Stimulated activated naive CD8-positive, alpha-beta T cell treated with anti-CD3 and anti-CD28 coated beads, Interleukin-15, Interleukin-2, amounts not matched to agents 100 ng/mL and 50 ng/mL, for 24 hours (primary cell): ENCODE data around the gene BTBD9.

Experiments
- H3K27ac Mint-ChIP-seq: one replicate; pipeline ENCODE4 v1.8.0; 2021; ENCODE audit warnings: mild to moderate bottlenecking, mixed read lengths
- H3K27me3 Mint-ChIP-seq: one replicate; pipeline ENCODE4 v1.8.0; 2021; ENCODE audit warnings: mixed read lengths
- H3K36me3 Mint-ChIP-seq: one replicate; pipeline ENCODE4 v1.8.0; 2021; ENCODE audit warnings: low read depth, mixed read lengths
- H3K4me1 Mint-ChIP-seq: one replicate; pipeline ENCODE4 v1.8.0; 2021; ENCODE audit warnings: low read depth, mixed read lengths
- H3K4me3 Mint-ChIP-seq: one replicate; pipeline ENCODE4 v1.8.0; 2021; ENCODE audit warnings: mild to moderate bottlenecking, mixed read lengths
- H3K9me3 Mint-ChIP-seq: one replicate; pipeline ENCODE4 v1.8.0; 2021; ENCODE audit warnings: mixed read lengths

BTBD9 gene

DNA sequence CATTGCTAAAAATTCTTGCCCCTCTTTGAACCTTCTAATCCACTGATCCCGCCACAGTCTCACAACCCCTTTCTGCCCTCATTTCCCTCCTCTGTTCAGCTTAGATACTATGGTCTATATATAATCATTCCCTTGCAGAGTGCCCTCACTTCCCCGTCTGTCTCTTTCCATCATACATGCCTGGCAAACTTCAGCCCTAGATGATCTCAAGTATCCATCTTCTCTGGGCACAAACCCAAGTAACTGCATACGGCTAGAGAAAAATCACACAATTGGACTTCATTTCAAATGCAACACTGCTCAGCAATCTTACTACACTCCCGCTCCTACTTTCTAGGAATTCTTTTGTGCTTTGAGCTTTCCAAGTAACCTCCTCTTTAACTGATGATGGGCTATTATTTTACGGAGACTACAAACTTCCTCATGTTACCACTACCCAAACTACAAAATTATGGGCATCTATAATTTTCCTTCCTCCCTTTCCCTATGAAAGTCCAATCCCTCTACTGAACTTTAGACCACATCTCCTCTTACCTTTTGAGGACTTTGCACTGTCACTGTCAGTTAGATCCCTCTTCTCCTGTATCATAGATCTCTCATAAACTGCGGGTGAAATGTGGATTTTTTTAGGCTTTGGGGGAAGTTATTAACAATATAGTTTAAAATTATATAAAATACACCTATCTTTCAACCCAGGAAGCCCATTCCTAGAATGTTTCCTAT, 135.6 kb downstream of the BTBD9 start:
- Mint-ChIP-seq H3K27me3 (no peaks in the 10 kb centered on the region), H3K9me3 (no peaks in the 10 kb centered on the region), H3K27ac (no peak overlapping the region), H3K4me3 (no peak overlapping the region), H3K4me1 (no peaks in the 10 kb centered on the region), H3K36me3 (no peaks in the 10 kb centered on the region)

DNA sequence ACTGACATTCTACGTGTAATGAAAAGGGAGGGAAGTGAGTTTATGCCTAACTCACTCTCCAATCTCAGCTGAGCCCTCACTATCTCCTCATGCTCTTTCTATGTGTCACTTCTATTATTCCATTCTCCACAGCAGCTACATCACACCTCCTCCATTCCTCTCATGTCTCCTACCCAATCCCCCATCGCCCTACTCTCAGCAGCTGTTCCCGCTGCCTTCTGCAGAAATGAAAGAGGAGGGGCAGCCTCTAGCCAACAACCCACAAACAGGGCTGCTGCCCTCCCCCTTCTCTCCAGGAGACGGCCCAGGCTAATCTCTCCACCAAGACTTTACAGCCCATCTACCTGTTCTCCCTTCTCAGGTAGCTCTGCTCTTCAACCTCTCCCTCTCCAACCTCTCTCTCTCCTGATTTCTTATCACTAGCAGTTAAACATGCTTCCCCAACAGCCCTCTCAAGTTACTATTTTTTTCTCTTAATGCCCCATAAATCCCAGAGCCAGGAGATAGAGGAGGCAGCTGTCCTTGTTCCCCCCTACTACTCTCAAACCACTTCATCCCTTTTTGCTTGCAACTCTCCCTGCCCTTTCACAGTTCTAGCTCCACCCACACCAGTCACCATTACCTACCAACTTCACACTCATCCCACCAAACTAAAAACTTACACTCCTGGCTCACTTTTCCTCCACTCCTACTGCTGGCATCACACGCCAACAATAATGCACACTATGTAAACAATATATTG, 136.5 kb downstream of the BTBD9 start:
- Mint-ChIP-seq H3K27ac (no peak overlapping the region), H3K9me3 (no peaks in the 10 kb centered on the region), H3K4me3 (no peak overlapping the region), H3K27me3 (no peaks in the 10 kb centered on the region), H3K4me1 (no peaks in the 10 kb centered on the region), H3K36me3 (no peaks in the 10 kb centered on the region)

DNA sequence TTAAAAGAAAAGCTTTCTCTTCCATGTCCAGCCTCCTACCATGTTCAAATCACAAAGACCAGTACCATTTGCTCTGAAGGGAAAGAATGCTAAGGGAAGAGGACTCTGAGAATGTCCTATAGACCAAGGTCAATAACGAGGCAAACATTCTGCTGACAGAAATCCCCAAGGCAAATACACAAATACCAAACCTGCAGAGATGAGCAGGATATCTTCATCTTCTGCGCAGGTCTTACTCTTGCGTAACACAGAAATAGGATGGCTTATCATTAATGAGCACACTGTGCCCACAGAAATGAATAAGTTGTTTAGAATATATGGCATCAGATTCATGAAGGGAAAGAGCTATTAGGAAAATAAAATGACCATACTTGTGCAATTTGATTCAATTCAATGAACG, 137.3 kb downstream of the BTBD9 start:
- H3K27me3 Mint-ChIP-seq, result no peaks in the 10 kb centered on the region
- H3K27ac Mint-ChIP-seq, result no peak overlapping the region
- no peaks in the 10 kb centered on the region for H3K36me3 Mint-ChIP-seq
- no peaks in the 10 kb centered on the region for H3K4me1 Mint-ChIP-seq
- no peak overlapping the region for H3K4me3 Mint-ChIP-seq
- no peaks in the 10 kb centered on the region for H3K9me3 Mint-ChIP-seq

- Mint-ChIP-seq H3K9me3 (no peaks in the 10 kb centered on the region), H3K27me3 (no peaks in the 10 kb centered on the region), H3K4me1 (no peaks in the 10 kb centered on the region), H3K27ac (no peak overlapping the region), H3K36me3 (no peaks in the 10 kb centered on the region), H3K4me3 (no peak overlapping the region)
Measured at GRCh38 chr6:38501931-38502330, 137.8 kb downstream of the BTBD9 start.

GRCh38 chr6:38499529-38500096, 140.1 kb downstream of the BTBD9 start:
- Mint-ChIP-seq H3K27ac (no peak overlapping the region), H3K4me1 (peaks cover 6% of the 10 kb centered on the region), H3K4me3 (no peak overlapping the region), H3K36me3 (no peaks in the 10 kb centered on the region), H3K27me3 (no peaks in the 10 kb centered on the region), H3K9me3 (no peaks in the 10 kb centered on the region)

DNA sequence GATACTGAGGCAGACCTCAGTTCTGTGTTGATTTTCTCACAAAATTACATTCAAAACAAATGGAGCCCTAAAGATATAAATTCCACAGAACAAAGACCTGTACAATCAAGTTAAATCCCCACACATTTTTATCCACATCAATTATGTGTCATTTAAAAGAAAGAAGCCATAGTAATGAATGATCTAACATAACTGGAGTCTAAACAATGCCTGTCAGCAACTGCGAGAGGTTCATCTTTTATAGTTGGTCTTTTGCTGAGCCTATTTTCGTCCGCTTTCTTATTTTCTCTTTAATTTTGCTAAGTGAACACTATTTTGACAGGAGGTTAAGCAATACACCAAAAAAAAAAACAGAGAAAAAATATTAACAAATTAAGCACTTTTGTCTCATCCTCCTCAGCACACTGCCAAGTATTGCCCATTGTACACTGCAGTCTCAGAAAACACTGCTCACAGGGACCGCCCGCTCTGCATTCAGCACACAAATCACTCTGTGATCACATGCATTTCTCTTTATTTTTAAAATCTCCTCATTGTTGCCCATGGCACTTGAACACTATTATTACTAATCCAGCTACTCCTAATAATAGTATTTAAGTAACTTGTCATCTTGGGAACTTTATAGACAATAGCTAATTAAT, 140.8 kb downstream of the BTBD9 start:
- no peaks in the 10 kb centered on the region for H3K27me3 Mint-ChIP-seq
- no peak overlapping the region for H3K27ac Mint-ChIP-seq
- H3K9me3 Mint-ChIP-seq, result no peaks in the 10 kb centered on the region
- H3K4me1 Mint-ChIP-seq, result peaks cover 6% of the 10 kb centered on the region
- no peaks in the 10 kb centered on the region for H3K36me3 Mint-ChIP-seq
- H3K4me3 Mint-ChIP-seq, result no peak overlapping the region

- Mint-ChIP-seq H3K36me3 (no peaks in the 10 kb centered on the region), H3K4me1 (peaks cover 6% of the 10 kb centered on the region), H3K4me3 (no peak overlapping the region), H3K27ac (no peak overlapping the region), H3K9me3 (no peaks in the 10 kb centered on the region), H3K27me3 (no peaks in the 10 kb centered on the region)
Measured at GRCh38 chr6:38498085-38498484, 141.6 kb downstream of the BTBD9 start.

DNA sequence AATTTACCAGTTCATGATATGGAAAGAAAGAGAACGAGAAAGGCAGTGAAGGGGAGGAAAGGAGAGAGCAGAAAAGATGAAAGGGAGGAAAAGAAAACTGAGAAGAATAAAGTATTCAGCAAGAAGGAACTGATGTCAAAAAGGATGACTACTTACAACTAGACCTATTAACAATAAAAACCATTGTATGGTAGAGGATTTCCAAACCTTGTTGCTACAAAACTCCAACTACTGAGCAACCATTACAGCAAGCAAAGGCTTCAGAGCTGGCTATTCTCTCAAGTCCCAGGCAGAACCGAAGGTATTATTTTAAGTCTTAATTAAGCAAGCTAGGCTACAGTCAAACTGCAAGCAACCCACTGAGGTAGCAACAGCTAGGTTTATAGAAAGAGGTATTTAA, 142.2 kb downstream of the BTBD9 start:
- peaks cover 6% of the 10 kb centered on the region for H3K4me1 Mint-ChIP-seq
- no peaks in the 10 kb centered on the region for H3K36me3 Mint-ChIP-seq
- no peaks in the 10 kb centered on the region for H3K9me3 Mint-ChIP-seq
- H3K4me3 Mint-ChIP-seq, result no peak overlapping the region
- H3K27ac Mint-ChIP-seq, result no peak overlapping the region
- no peaks in the 10 kb centered on the region for H3K27me3 Mint-ChIP-seq

GRCh38 chr6:38495922-38496635, 143.7 kb downstream of the BTBD9 start:
- no peak overlapping the region for H3K4me3 Mint-ChIP-seq
- H3K9me3 Mint-ChIP-seq, result no peaks in the 10 kb centered on the region
- H3K36me3 Mint-ChIP-seq, result no peaks in the 10 kb centered on the region
- H3K27ac Mint-ChIP-seq, result no peak overlapping the region
- H3K4me1 Mint-ChIP-seq, result peaks cover 6% of the 10 kb centered on the region
- no peaks in the 10 kb centered on the region for H3K27me3 Mint-ChIP-seq

DNA sequence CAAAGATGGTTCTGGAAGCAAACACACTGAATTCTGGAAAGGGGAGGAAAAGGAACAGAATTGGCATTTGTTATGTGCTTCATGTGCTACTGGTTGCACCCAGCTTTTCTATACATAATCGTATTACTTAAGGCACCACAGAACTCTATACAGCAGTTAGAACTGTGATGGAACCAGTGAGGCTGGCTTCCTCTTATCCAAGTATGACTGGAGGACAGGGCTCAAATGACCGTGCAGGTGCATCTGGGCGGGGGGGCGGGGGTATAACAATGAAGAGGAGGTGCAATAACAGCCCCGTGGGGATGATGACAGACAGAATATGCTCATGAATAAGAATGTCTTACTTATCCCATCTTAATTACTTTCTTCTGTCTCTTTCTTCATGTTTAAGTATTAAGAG, 144.2 kb downstream of the BTBD9 start:
- no peak overlapping the region for H3K4me3 Mint-ChIP-seq
- no peaks in the 10 kb centered on the region for H3K9me3 Mint-ChIP-seq
- no peaks in the 10 kb centered on the region for H3K27me3 Mint-ChIP-seq
- H3K36me3 Mint-ChIP-seq, result no peaks in the 10 kb centered on the region
- peaks cover 6% of the 10 kb centered on the region for H3K4me1 Mint-ChIP-seq
- H3K27ac Mint-ChIP-seq, result no peak overlapping the region

- Mint-ChIP-seq H3K9me3 (no peaks in the 10 kb centered on the region), H3K27me3 (no peaks in the 10 kb centered on the region), H3K27ac (no peak overlapping the region), H3K4me1 (peaks cover 6% of the 10 kb centered on the region), H3K4me3 (no peak overlapping the region), H3K36me3 (no peaks in the 10 kb centered on the region)
Measured at GRCh38 chr6:38493931-38494547, 145.7 kb downstream of the BTBD9 start.

DNA sequence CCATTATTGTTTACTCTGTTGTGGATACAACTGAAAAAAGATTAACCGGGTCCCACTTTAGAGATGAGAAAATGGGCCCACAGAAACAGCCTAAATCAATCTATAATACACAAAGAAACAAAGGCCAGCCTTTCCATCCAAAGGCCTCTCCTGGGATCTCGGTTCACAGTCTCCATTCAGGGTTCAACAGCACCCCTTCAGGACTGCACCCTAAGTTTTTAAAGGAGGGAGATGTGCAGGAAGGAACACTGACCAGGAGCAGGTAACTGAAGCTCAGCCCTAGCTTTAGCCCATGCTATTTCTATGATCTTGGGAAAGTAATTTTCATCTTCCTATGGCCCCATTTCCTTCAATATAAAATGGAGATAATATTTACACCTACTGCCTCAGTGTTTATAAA, 147.7 kb downstream of the BTBD9 start:
- peaks cover 6% of the 10 kb centered on the region for H3K4me1 Mint-ChIP-seq
- no peak overlapping the region for H3K4me3 Mint-ChIP-seq
- H3K9me3 Mint-ChIP-seq, result no peaks in the 10 kb centered on the region
- no peaks in the 10 kb centered on the region for H3K27me3 Mint-ChIP-seq
- no peaks in the 10 kb centered on the region for H3K36me3 Mint-ChIP-seq
- no peak overlapping the region for H3K27ac Mint-ChIP-seq

DNA sequence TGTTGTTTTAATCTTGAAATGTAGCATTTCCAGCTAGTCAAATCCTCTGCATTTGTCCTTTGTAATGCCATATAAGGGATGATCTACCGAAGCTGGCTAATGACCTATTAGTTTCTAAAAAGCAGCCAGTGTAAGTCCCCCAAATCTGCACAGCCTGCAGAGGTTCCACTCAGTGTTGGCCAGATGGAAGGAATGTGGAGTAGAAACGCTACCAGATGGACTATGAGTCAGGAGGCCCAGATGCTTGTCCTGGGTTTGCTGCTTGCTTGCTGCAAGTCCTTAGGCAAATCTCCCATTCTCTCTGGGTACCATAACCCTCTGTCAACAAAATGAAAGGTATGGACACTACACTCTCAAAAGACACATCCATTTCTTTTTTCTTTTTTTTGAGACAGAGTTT, 149.8 kb downstream of the BTBD9 start:
- H3K27ac Mint-ChIP-seq, result no peak overlapping the region
- no peaks in the 10 kb centered on the region for H3K4me1 Mint-ChIP-seq
- H3K36me3 Mint-ChIP-seq, result no peaks in the 10 kb centered on the region
- no peaks in the 10 kb centered on the region for H3K27me3 Mint-ChIP-seq
- no peaks in the 10 kb centered on the region for H3K9me3 Mint-ChIP-seq
- H3K4me3 Mint-ChIP-seq, result no peak overlapping the region

- no peak overlapping the region for H3K27ac Mint-ChIP-seq
Measured at GRCh38 chr6:38487423-38487822, 152.3 kb downstream of the BTBD9 start.

More at GRCh38 chr6:38487423-38487822, 152.3 kb downstream of the BTBD9 start:
- H3K4me3 Mint-ChIP-seq, result no peak overlapping the region
- no peaks in the 10 kb centered on the region for H3K4me1 Mint-ChIP-seq
- H3K27me3 Mint-ChIP-seq, result no peaks in the 10 kb centered on the region
- H3K9me3 Mint-ChIP-seq, result no peaks in the 10 kb centered on the region
- H3K36me3 Mint-ChIP-seq, result no peaks in the 10 kb centered on the region
